ENCODE measurements around the gene SLC22A16.

The SLC22A16 gene

GRCh38 chr6:110492584-110492983 is 16.2 kb upstream of the SLC22A16 start:
- no peaks in the 10 kb centered on the region for H3K27me3 ChIP-seq (ENCODE audit: low read depth, low read length)
- TF ChIP-seq CTCF (IDR thresholded peaks at IDR 0.05; ENCODE audit: low read depth, low read length) (no peak), EZH2phosphoT487 (IDR thresholded peaks at IDR 0.05; ENCODE audit: low read depth) (no peak)
- no peaks in the 10 kb centered on the region for H4K20me1 ChIP-seq (ENCODE audit: insufficient read depth, low read length)
- H3K4me3 ChIP-seq (ENCODE audit: low read length): no peak overlapping the region
- H3K36me3 ChIP-seq (replicated peaks; ENCODE audit: low read depth, low read length): no peaks in the 10 kb centered on the region
- no peak overlapping the region for H3K9ac ChIP-seq (ENCODE audit: low read length)
- no peaks in the 10 kb centered on the region for H3K79me2 ChIP-seq (ENCODE audit: low read length)
- no peaks in the 10 kb centered on the region for H3K9me3 ChIP-seq (ENCODE audit: insufficient read depth, low read length)
- H3K27ac ChIP-seq (ENCODE audit: low read length): no peak overlapping the region
- no peak overlapping the region for H2AFZ ChIP-seq (ENCODE audit: low read depth, low read length)
- H3K4me1 ChIP-seq (ENCODE audit: low read length): peaks cover 11% of the 10 kb centered on the region
- H3K4me2 ChIP-seq (ENCODE audit: low read length): peak overlapping the region; percentile 24; the same call in 1 of the 2 replicates

- Histone ChIP-seq H3K27me3 (ENCODE audit: low read depth, low read length) (no peaks in the 10 kb centered on the region), H2AFZ (ENCODE audit: low read depth, low read length) (no peak overlapping the region), H4K20me1 (ENCODE audit: insufficient read depth, low read length) (no peaks in the 10 kb centered on the region), H3K9me3 (ENCODE audit: insufficient read depth, low read length) (no peaks in the 10 kb centered on the region), H3K4me2 (ENCODE audit: low read length) (peak overlapping the region; percentile 24), H3K36me3 (replicated peaks; ENCODE audit: low read depth, low read length) (no peaks in the 10 kb centered on the region), H3K4me1 (ENCODE audit: low read length) (peaks cover 11% of the 10 kb centered on the region), H3K27ac (ENCODE audit: low read length) (no peak overlapping the region), H3K79me2 (ENCODE audit: low read length) (no peaks in the 10 kb centered on the region), H3K4me3 (ENCODE audit: low read length) (no peak overlapping the region), H3K9ac (ENCODE audit: low read length) (no peak overlapping the region)
- TF ChIP-seq CTCF (IDR thresholded peaks at IDR 0.05; ENCODE audit: low read depth, low read length) (no peak), EZH2phosphoT487 (IDR thresholded peaks at IDR 0.05; ENCODE audit: low read depth) (no peak)
Measured at GRCh38 chr6:110491644-110492317, 15.4 kb upstream of the SLC22A16 start.

GRCh38 chr6:110491299-110491643 is 14.9 kb upstream of the SLC22A16 start:
- Histone ChIP-seq H4K20me1 (ENCODE audit: insufficient read depth, low read length) (no peaks in the 10 kb centered on the region), H3K27ac (ENCODE audit: low read length) (no peak overlapping the region), H3K4me2 (ENCODE audit: low read length) (no peak overlapping the region), H3K79me2 (ENCODE audit: low read length) (no peaks in the 10 kb centered on the region), H3K36me3 (replicated peaks; ENCODE audit: low read depth, low read length) (no peaks in the 10 kb centered on the region), H3K9me3 (ENCODE audit: insufficient read depth, low read length) (no peaks in the 10 kb centered on the region), H3K4me3 (ENCODE audit: low read length) (no peak overlapping the region), H3K27me3 (ENCODE audit: low read depth, low read length) (no peaks in the 10 kb centered on the region), H2AFZ (ENCODE audit: low read depth, low read length) (no peak overlapping the region), H3K9ac (ENCODE audit: low read length) (no peak overlapping the region), H3K4me1 (ENCODE audit: low read length) (peaks cover 11% of the 10 kb centered on the region)
- TF ChIP-seq CTCF (IDR thresholded peaks at IDR 0.05; ENCODE audit: low read depth, low read length) (no peak), EZH2phosphoT487 (IDR thresholded peaks at IDR 0.05; ENCODE audit: low read depth) (no peak)

- H3K9me3 ChIP-seq (ENCODE audit: insufficient read depth, low read length): no peaks in the 10 kb centered on the region
- H3K36me3 ChIP-seq (replicated peaks; ENCODE audit: low read depth, low read length): no peaks in the 10 kb centered on the region
- TF ChIP-seq CTCF (IDR thresholded peaks at IDR 0.05; ENCODE audit: low read depth, low read length) (no peak), EZH2phosphoT487 (IDR thresholded peaks at IDR 0.05; ENCODE audit: low read depth) (no peak)
- no peak overlapping the region for H3K4me2 ChIP-seq (ENCODE audit: low read length)
- no peaks in the 10 kb centered on the region for H4K20me1 ChIP-seq (ENCODE audit: insufficient read depth, low read length)
- no peak overlapping the region for H3K9ac ChIP-seq (ENCODE audit: low read length)
- H3K27ac ChIP-seq (ENCODE audit: low read length): no peak overlapping the region
- H3K4me3 ChIP-seq (ENCODE audit: low read length): no peak overlapping the region
- H3K27me3 ChIP-seq (ENCODE audit: low read depth, low read length): no peaks in the 10 kb centered on the region
- peaks cover 11% of the 10 kb centered on the region for H3K4me1 ChIP-seq (ENCODE audit: low read length)
- no peaks in the 10 kb centered on the region for H3K79me2 ChIP-seq (ENCODE audit: low read length)
- no peak overlapping the region for H2AFZ ChIP-seq (ENCODE audit: low read depth, low read length)
Measured at GRCh38 chr6:110490110-110490509, 13.7 kb upstream of the SLC22A16 start.

All from OCI-LY3 (cell line).